IPS-18a (cell line): Measurements from ENCODE around the gene LHCGR.

Experiments
- H3K27ac ChIP-seq: one replicate; pipeline ENCODE4 v1.5.1; 2013; ENCODE audit warnings: low read length
- H3K27me3 ChIP-seq: one replicate; pipeline ENCODE4 v1.6.1; 2013; ENCODE audit warnings: mild to moderate bottlenecking, low read length; ENCODE audit not compliant: control insufficient read depth, insufficient read depth
- H3K36me3 ChIP-seq: one replicate; pipeline ENCODE4 v1.6.1; 2013; ENCODE audit warnings: low read depth, low read length; ENCODE audit not compliant: control insufficient read depth
- H3K4me1 ChIP-seq: one replicate; pipeline ENCODE4 v1.6.1; 2013; ENCODE audit warnings: low read depth, low read length; ENCODE audit not compliant: control insufficient read depth
- H3K4me3 ChIP-seq: one replicate; pipeline ENCODE4 v1.5.1; 2013; ENCODE audit warnings: low read length
- H3K9ac ChIP-seq: one replicate; pipeline ENCODE4 v1.6.1; 2013; ENCODE audit warnings: mild to moderate bottlenecking, low read length, moderate library complexity
- H3K9me3 ChIP-seq: one replicate; pipeline ENCODE4 v1.6.1; 2013; ENCODE audit warnings: low read depth, low read length; ENCODE audit not compliant: control insufficient read depth

The LHCGR gene

GRCh38 chr2:48668992-48669391 is 86.5 kb downstream of the LHCGR start:
- no peaks in the 10 kb centered on the region for H3K36me3 ChIP-seq
- H3K9ac ChIP-seq = no peak overlapping the region
- H3K27me3 ChIP-seq = no peaks in the 10 kb centered on the region
- no peaks in the 10 kb centered on the region for H3K9me3 ChIP-seq
- no peak overlapping the region for H3K4me3 ChIP-seq
- H3K27ac ChIP-seq = no peak overlapping the region
- H3K4me1 ChIP-seq = no peaks in the 10 kb centered on the region

- Histone ChIP-seq H3K36me3 (no peaks in the 10 kb centered on the region), H3K9me3 (no peaks in the 10 kb centered on the region), H3K4me1 (no peaks in the 10 kb centered on the region), H3K4me3 (no peak overlapping the region), H3K27ac (no peak overlapping the region), H3K27me3 (no peaks in the 10 kb centered on the region), H3K9ac (no peak overlapping the region)
These were observed 104.2 kb downstream of the LHCGR start for GRCh38 chr2:48651158-48651790.

- no peaks in the 10 kb centered on the region for H3K4me1 ChIP-seq
- H3K9me3 ChIP-seq = no peaks in the 10 kb centered on the region
- no peak overlapping the region for H3K27ac ChIP-seq
- H3K4me3 ChIP-seq = no peak overlapping the region
- no peaks in the 10 kb centered on the region for H3K36me3 ChIP-seq
- no peak overlapping the region for H3K9ac ChIP-seq
- no peaks in the 10 kb centered on the region for H3K27me3 ChIP-seq
These were observed 117.3 kb downstream of the LHCGR start for GRCh38 chr2:48638261-48638660.
